Lower leg skin (tissue), 3 donors: ENCODE results near the gene RNF7.

Experiments
- POLR2A ChIP-seq, 2 donors: fragments of 450-650 bp; IDR thresholded peaks; one replicate each; pipeline ENCODE4 v1.6.1; 2016 to 2017; ENCODE audit warnings: antibody characterized with exemption in 2 of 2, mild to moderate bottlenecking in 1 of 2, moderate library complexity in 1 of 2
- TF ChIP-seq, protein P1 (sequence below), 3 donors: fragments of 450-650 bp; IDR thresholded peaks; one replicate each; pipeline ENCODE4 v1.5.1; 2016; ENCODE audit warnings: antibody characterized with exemption in 3 of 3, mild to moderate bottlenecking in 3 of 3, moderate library complexity in 2 of 3

GRCh38 chr3:141726483-141726882, 11.6 kb upstream of the RNF7 start:
- TF ChIP-seq, protein P1, sequence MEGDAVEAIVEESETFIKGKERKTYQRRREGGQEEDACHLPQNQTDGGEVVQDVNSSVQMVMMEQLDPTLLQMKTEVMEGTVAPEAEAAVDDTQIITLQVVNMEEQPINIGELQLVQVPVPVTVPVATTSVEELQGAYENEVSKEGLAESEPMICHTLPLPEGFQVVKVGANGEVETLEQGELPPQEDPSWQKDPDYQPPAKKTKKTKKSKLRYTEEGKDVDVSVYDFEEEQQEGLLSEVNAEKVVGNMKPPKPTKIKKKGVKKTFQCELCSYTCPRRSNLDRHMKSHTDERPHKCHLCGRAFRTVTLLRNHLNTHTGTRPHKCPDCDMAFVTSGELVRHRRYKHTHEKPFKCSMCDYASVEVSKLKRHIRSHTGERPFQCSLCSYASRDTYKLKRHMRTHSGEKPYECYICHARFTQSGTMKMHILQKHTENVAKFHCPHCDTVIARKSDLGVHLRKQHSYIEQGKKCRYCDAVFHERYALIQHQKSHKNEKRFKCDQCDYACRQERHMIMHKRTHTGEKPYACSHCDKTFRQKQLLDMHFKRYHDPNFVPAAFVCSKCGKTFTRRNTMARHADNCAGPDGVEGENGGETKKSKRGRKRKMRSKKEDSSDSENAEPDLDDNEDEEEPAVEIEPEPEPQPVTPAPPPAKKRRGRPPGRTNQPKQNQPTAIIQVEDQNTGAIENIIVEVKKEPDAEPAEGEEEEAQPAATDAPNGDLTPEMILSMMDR (IDR thresholded peaks at IDR 0.05) = no peak
- TF ChIP-seq POLR2A (IDR thresholded peaks at IDR 0.05) = no peak
